Parathyroid adenoma (tissue), 2 donors: ENCODE results near the gene KYAT1.

Source experiments
- H2AFZ ChIP-seq: fragments of 300-600 bp; sonication (generic); one replicate; pipeline ENCODE4 v1.7.0; 2017; ENCODE audit warnings: antibody characterized with exemption, mild to moderate bottlenecking
- H3K27ac ChIP-seq: fragments of 300-600 bp; sonication (generic); one replicate; pipeline ENCODE4 v1.7.0; 2017
- H3K27me3 ChIP-seq: fragments of 300-600 bp; sonication (generic); one replicate; pipeline ENCODE4 v1.7.0; 2017; ENCODE audit warnings: low read length; ENCODE audit not compliant: control insufficient read depth, insufficient read depth
- H3K36me3 ChIP-seq: fragments of 300-600 bp; sonication (generic); one replicate; pipeline ENCODE4 v1.7.0; 2017; ENCODE audit warnings: low read length; ENCODE audit not compliant: control insufficient read depth, insufficient read depth
- H3K4me1 ChIP-seq: fragments of 300-600 bp; sonication (generic); one replicate; pipeline ENCODE4 v1.7.0; 2017; ENCODE audit warnings: control low read depth
- H3K4me2 ChIP-seq: fragments of 300-600 bp; sonication (generic); one replicate; pipeline ENCODE4 v1.7.0; 2017; ENCODE audit warnings: low read length
- H3K4me3 ChIP-seq: fragments of 300-600 bp; sonication (generic); one replicate; pipeline ENCODE4 v1.7.0; 2017; ENCODE audit warnings: low read depth, low read length
- H3K79me2 ChIP-seq: fragments of 300-600 bp; sonication (generic); one replicate; pipeline ENCODE4 v1.7.0; 2017; ENCODE audit warnings: control low read depth
- H3K9ac ChIP-seq: fragments of 300-600 bp; sonication (generic); one replicate; pipeline ENCODE4 v1.7.0; 2017; ENCODE audit warnings: mild to moderate bottlenecking
- H3K9me3 ChIP-seq: fragments of 300-600 bp; sonication (generic); one replicate; pipeline ENCODE4 v1.7.0; 2017; ENCODE audit warnings: low read length; ENCODE audit not compliant: control insufficient read depth
- TF ChIP-seq, protein P1 (sequence below): fragments of 300-600 bp; sonication (generic); IDR thresholded peaks from one replicate; pipeline ENCODE4 v1.7.0; 2017; ENCODE audit warnings: antibody characterized with exemption, mild to moderate bottlenecking
- donor health status: primary hyperparathyroidism.

Gene KYAT1

DNA sequence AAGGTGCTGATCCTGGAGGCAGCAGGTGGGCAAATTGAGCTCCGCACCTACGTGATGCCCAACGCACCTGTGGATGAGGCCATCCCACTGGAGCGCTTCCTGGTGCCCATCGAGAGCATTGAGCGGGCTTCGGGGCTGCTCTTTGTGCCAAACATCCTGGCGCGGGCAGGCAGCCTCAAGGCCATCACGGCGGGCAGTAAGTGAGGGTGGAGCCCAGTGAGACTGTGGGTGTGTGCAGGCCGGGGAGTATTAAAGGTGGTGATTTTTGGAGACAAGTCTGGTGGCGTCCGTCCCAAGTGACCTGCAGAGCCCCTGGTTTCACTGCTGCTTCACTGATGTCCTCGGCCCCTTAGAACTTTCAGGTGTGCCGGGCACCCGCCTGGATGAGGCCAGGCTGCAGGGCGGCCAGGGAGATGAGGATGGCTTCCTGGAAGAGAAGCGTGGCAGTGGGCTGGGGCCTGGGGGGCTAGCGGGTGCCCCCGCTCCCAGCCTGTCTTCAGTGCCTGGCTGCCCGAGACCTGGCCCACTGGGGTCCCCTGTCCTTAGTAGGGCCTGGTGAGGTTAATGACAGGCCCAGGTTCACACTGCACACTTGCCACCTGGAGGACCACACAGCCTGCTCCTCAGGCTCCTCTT, 59.2 kb downstream of the KYAT1 start:
- no peaks in the 10 kb centered on the region for H3K4me1 ChIP-seq
- no peak overlapping the region for H2AFZ ChIP-seq
- no peak overlapping the region for H3K9ac ChIP-seq
- H3K27ac ChIP-seq = no peak overlapping the region
- no peaks in the 10 kb centered on the region for H3K79me2 ChIP-seq
- no peaks in the 10 kb centered on the region for H3K27me3 ChIP-seq
- no peak overlapping the region for H3K4me2 ChIP-seq
- TF ChIP-seq, protein P1, sequence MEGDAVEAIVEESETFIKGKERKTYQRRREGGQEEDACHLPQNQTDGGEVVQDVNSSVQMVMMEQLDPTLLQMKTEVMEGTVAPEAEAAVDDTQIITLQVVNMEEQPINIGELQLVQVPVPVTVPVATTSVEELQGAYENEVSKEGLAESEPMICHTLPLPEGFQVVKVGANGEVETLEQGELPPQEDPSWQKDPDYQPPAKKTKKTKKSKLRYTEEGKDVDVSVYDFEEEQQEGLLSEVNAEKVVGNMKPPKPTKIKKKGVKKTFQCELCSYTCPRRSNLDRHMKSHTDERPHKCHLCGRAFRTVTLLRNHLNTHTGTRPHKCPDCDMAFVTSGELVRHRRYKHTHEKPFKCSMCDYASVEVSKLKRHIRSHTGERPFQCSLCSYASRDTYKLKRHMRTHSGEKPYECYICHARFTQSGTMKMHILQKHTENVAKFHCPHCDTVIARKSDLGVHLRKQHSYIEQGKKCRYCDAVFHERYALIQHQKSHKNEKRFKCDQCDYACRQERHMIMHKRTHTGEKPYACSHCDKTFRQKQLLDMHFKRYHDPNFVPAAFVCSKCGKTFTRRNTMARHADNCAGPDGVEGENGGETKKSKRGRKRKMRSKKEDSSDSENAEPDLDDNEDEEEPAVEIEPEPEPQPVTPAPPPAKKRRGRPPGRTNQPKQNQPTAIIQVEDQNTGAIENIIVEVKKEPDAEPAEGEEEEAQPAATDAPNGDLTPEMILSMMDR = no peak
- no peaks in the 10 kb centered on the region for H3K36me3 ChIP-seq
- H3K9me3 ChIP-seq = no peaks in the 10 kb centered on the region
- H3K4me3 ChIP-seq = no peak overlapping the region

DNA sequence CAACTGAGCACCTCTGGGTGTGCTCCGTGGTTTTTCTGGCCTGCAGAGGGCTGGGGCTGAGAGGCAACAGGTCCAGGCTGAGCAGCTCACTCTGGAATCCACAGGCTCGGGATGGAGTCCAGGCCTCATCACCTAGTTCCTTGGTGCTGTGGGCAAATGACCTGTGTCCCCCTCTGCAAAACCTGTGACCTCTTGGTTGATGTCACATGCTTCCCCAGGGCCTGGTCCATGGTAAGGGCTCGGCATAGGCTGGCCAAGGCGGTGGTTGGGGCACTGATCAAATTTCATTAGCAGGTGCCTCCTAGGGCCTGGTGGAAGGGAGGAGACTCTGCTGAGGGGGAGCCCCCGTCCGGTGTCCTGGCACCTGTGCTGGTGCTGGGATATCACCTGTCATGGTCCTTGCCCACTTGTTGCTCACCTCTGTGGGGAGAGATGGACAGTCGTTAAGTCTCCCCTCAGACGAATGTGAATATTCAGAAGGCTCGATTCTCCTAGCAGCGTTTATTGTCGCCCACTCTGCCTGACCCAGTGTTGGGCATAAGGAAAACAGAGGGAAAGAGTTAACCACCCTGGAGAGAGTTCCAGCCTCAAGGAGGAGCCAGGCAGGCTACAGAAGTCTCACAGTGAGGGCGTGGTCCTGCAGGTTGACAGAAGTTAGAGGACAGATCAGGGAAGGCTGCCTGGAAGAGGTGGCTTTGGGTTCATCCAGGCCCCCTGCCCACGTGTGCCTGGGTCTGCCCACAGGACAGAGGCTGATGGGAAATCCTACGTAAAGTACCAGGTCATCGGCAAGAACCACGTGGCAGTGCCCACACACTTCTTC, 60.0 kb downstream of the KYAT1 start:
- Histone ChIP-seq H2AFZ (no peak overlapping the region), H3K79me2 (no peaks in the 10 kb centered on the region), H3K4me2 (no peak overlapping the region), H3K9ac (no peak overlapping the region), H3K36me3 (no peaks in the 10 kb centered on the region), H3K4me1 (no peaks in the 10 kb centered on the region), H3K27me3 (no peaks in the 10 kb centered on the region), H3K9me3 (no peaks in the 10 kb centered on the region), H3K27ac (no peak overlapping the region), H3K4me3 (no peak overlapping the region)
- TF ChIP-seq, protein P1 = no peak

DNA sequence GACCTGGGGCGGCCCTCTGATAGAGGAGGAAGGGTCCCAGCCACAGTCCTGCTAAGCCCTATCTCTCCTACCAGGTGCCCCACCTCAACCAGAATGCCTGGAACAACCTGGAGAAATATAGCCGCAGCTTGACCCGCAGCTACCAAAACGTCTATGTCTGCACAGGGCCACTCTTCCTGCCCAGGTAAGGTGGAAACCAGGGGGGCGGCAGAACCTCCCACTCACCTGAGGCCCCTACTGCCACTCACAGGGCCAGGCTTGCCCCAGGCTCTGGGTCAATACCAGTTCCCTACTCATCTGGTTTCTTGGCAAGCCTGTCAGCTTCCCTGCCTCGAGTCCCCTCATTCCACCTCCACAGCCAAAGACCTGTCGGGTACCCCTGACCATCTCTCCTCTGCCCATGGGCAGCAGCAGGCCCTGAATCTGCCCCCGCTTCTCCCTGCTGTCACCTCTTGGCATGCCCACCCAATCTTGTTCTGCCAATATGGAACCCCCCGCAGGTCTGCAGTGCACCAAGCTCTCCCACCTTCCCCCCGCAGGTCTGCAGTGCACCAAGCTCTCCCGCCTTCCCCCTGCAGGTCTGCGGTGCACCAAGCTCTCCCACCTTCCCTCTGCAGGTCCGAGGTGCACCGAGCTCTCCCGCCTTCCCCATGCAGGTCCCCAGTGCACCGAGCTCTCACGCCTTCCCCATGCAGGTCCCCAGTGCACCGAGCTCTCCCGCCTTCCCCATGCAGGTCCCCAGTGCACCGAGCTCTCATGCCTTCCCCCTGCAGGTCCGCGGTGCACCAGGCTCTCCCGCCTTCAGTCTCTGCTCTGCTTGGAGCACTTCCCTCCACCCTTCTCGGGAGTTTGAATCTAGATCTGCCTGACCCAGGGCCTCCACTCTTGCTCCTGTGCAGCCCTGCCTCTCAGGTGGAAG, 60.8 kb downstream of the KYAT1 start:
- H3K4me1 ChIP-seq = no peaks in the 10 kb centered on the region
- no peak overlapping the region for H3K9ac ChIP-seq
- no peak overlapping the region for H3K4me3 ChIP-seq
- no peak overlapping the region for H3K27ac ChIP-seq
- H2AFZ ChIP-seq = no peak overlapping the region
- no peak overlapping the region for H3K4me2 ChIP-seq
- TF ChIP-seq, protein P1 = no peak
- no peaks in the 10 kb centered on the region for H3K36me3 ChIP-seq
- no peaks in the 10 kb centered on the region for H3K27me3 ChIP-seq
- no peaks in the 10 kb centered on the region for H3K79me2 ChIP-seq
- H3K9me3 ChIP-seq = no peaks in the 10 kb centered on the region

DNA sequence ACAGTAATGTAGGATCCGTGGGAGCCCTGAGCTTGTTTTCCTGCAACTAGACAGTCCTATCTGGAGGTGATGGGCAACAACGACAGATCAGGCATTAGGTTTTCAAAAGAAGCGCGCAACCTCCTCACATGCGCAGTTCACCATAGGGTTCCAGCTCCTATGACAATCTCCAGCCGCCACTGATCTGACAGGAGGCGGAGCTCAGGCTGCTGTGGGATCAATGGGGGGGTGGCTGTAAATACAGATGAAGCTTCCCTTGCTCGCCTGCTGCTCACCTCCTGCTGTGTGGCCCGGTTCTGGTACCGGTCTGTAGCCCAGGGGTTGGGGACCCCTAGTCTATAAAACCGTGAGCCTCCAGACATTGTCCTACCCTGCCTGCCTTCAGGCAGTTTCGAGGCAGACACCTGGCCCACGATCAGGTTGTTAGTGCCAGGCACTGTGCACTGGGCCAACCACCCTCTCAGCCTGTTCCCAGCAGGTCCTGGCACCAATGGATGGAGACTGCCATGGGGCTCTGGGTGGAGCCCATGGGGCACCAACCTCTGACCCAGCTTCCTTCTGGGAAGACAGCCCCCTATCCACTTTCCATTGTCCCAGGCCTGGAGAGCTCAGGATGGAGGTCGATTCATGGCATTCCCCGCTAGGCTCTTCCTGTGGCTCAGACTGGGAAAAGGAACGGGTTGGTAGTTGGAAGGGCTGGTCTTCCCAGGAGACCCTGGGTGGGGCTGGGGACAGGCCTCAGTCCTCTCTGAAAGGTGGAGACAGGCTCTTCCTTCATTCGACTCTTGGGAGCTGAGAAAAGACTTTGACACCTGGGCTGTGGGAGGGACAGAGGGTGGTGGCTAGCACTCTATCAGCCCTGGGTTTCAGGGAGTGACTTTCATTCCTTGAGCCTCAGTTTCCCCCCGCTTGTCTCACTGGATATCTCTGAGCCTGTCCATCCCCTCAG, 61.8 kb downstream of the KYAT1 start:
- Histone ChIP-seq H3K36me3 (no peaks in the 10 kb centered on the region), H2AFZ (no peak overlapping the region), H3K79me2 (no peaks in the 10 kb centered on the region), H3K27me3 (no peaks in the 10 kb centered on the region), H3K9me3 (no peaks in the 10 kb centered on the region), H3K4me3 (peak overlapping the region; percentile 66), H3K27ac (no peak overlapping the region), H3K4me1 (no peaks in the 10 kb centered on the region), H3K9ac (no peak overlapping the region), H3K4me2 (no peak overlapping the region)
- TF ChIP-seq, protein P1 = no peak
